ENCODE measurements around the gene HP. TPM values are rescaled to one million over a fixed set of nuclear protein-coding genes. Genes with fewer than 3 reads are reported as not detected.

The HP gene
- total RNA-seq, 1 donor from 2014 or later: 6.4 TPM

DNA sequence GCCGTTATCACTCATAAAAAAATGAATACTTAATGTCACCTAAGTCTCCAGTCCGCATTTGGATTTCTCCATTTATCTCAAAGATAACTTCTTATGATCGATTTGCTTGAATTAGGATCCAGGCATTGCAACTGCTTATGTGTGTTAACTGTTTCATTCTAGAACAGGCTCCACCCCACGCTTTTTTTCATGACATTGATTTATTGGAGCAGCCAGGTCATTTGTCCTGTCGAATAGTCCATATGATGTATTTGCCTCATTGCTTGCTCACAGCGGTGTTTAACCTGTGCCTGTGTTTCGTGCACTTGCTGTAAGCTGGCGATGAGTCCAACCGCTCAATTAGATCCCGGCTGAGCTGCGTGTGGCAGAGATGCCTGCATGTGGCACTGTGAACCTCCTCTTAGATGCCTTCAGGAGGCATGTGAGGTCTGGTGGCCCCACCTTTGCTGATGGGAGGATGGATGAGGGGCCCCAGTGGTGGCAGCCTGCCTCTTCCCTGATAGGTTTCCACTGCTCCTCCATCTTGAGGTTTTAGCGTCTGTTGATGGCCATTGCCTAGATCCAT, 55.7 kb downstream of the HP start:
- ATAC-seq (ENCODE audit: poor library complexity): no peak
- no peak for DNase-seq
- intact Hi-C loops (cut with DNase I): no loop called here

Other genes with a start within 250 kb of the HP start
- gene AP1G1, start 245.7 kb upstream of the HP start, total RNA-seq: 27.2 TPM
- 13.4 TPM for gene ATXN1L, start 208.5 kb upstream of the HP start, total RNA-seq
- 1.7 TPM for gene ZNF821, start 170.3 kb upstream of the HP start, total RNA-seq
- gene IST1, start 159.0 kb upstream of the HP start, total RNA-seq: 113 TPM
- gene PKD1L3, start 54.1 kb upstream of the HP start, total RNA-seq: 0.03 TPM
- 8.3 TPM for gene DHODH, start 45.8 kb upstream of the HP start, total RNA-seq
- gene HPR, start 8.7 kb downstream of the HP start, total RNA-seq: 87.8 TPM
- gene TXNL4B, start 39.1 kb downstream of the HP start, total RNA-seq: 6.9 TPM
- 38.1 TPM for gene DHX38, start 39.3 kb downstream of the HP start, total RNA-seq
- 0.19 TPM for gene PMFBP1, start 117.7 kb downstream of the HP start, total RNA-seq